HL-60 (cell line): ENCODE measurements around the gene RER1.

Experiments used
- DNase-seq, 2 experiments: peaks; one replicate each; pipeline ENCODE4 v3.0.0-alpha.2; 2010 to 2020; ENCODE audit warnings: low read depth in 1 of 2, low spot score in 1 of 2
- H3K27ac ChIP-seq: fragments of 250-450 bp; sonication (Bioruptor Pico); replicated peaks from 2 replicates; pipeline ENCODE4 v1.5.1; 2020; ENCODE audit warnings: mild to moderate bottlenecking, moderate library complexity
- H3K27me3 ChIP-seq: fragments of 250-450 bp; sonication (Bioruptor Pico); 2 replicates; pipeline ENCODE4 v1.5.1; 2021; ENCODE audit warnings: mild to moderate bottlenecking, moderate library complexity; ENCODE audit not compliant: insufficient read depth, poor library complexity, severe bottlenecking
- H3K4me3 ChIP-seq: replicated peaks from 2 replicates; pipeline ENCODE4 v1.5.1; 2011; ENCODE audit warnings: mild to moderate bottlenecking, control low read depth, low read length; ENCODE audit not compliant: insufficient read depth
- CTCF ChIP-seq: IDR thresholded peaks from one replicate; pipeline ENCODE4 v1.5.1; 2011; ENCODE audit warnings: low read length, control low read depth, inconsistent platforms; ENCODE audit not compliant: insufficient read depth
- GABPA ChIP-seq: IDR thresholded peaks from 2 replicates; pipeline ENCODE4 v1.6.1; 2012; ENCODE audit warnings: low read depth
- POLR2AphosphoS5 ChIP-seq: IDR thresholded peaks from 2 replicates; pipeline ENCODE4 v1.6.1; 2012; ENCODE audit warnings: low read depth
- REST ChIP-seq: IDR thresholded peaks from 2 replicates; pipeline ENCODE4 v1.6.1; 2012; ENCODE audit warnings: low read depth; ENCODE audit not compliant: insufficient replicate concordance
- SPI1 ChIP-seq: IDR thresholded peaks from 2 replicates; pipeline ENCODE4 v1.6.1; 2012; ENCODE audit warnings: low read depth, mild to moderate bottlenecking, borderline replicate concordance

The RER1 gene

GRCh38 chr1:2435746-2436355 lies 44.2 kb downstream of the RER1 start:
- Histone ChIP-seq H3K27ac (no peak overlapping the region), H3K27me3 (peaks cover 7% of the 10 kb centered on the region), H3K4me3 (no peak overlapping the region)
- no peak for DNase-seq
- TF ChIP-seq REST = no peak
- TF ChIP-seq POLR2AphosphoS5 = no peak
- no peak for TF ChIP-seq GABPA
- TF ChIP-seq SPI1 = no peak
- TF ChIP-seq CTCF = no peak

GRCh38 chr1:2436876-2437275 lies 45.2 kb downstream of the RER1 start:
- no peak for DNase-seq
- Histone ChIP-seq H3K4me3 (no peak overlapping the region), H3K27me3 (peaks cover 7% of the 10 kb centered on the region), H3K27ac (no peak overlapping the region)
- TF ChIP-seq GABPA (no peak), POLR2AphosphoS5 (no peak), REST (no peak), SPI1 (no peak), CTCF (no peak)

GRCh38 chr1:2437617-2438016 lies 46.0 kb downstream of the RER1 start:
- no peak for DNase-seq
- H3K4me3 ChIP-seq = no peak overlapping the region
- peaks cover 11% of the 10 kb centered on the region for H3K27me3 ChIP-seq
- H3K27ac ChIP-seq = no peak overlapping the region
- TF ChIP-seq POLR2AphosphoS5 (no peak), SPI1 (no peak), REST (no peak), GABPA (no peak), CTCF (no peak)
